Type B pancreatic cell (in vitro differentiated cells): Measurements from ENCODE around the gene TP53I13. TPM values are rescaled to one million over a fixed set of nuclear protein-coding genes. Genes with fewer than 3 reads are reported as not detected.

Source experiments
- DNase-seq: peaks from one replicate; pipeline ENCODE4 v3.0.0; 2021; ENCODE audit warnings: mixed read lengths; ENCODE audit not compliant: unreplicated experiment; ENCODE audit errors: extremely low spot score
- H3K27ac Mint-ChIP-seq: 2 replicates; pipeline ENCODE4 v1.8.0; 2021; ENCODE audit warnings: mild to moderate bottlenecking, mixed read lengths
- H3K27me3 Mint-ChIP-seq: 2 replicates; pipeline ENCODE4 v1.8.0; 2021; ENCODE audit warnings: mixed read lengths
- H3K36me3 Mint-ChIP-seq: 2 replicates; pipeline ENCODE4 v1.8.0; 2021; ENCODE audit warnings: mixed read lengths
- H3K4me1 Mint-ChIP-seq: one replicate; pipeline ENCODE4 v1.8.0; 2021; ENCODE audit warnings: mixed read lengths; ENCODE audit not compliant: unreplicated experiment
- H3K4me3 Mint-ChIP-seq: 2 replicates; pipeline ENCODE4 v1.8.0; 2021; ENCODE audit warnings: mild to moderate bottlenecking, mixed read lengths
- H3K9me3 Mint-ChIP-seq: 2 replicates; pipeline ENCODE4 v1.8.0; 2021; ENCODE audit warnings: mixed read lengths
- CTCF ChIP-seq: fragments of 200-600 bp; sonication (generic); conservative IDR thresholded peaks from 2 replicates; pipeline ENCODE4 v1.5.0; 2021; ENCODE audit warnings: antibody characterized with exemption, mild to moderate bottlenecking
- total RNA-seq: library from RNA; stranded (reverse); gene quantifications from 2 replicates; pipeline ENCODE4 v1.2.1, GENCODE V29; 2021; ENCODE audit warnings: low replicate concordance

Gene TP53I13
- total RNA-seq, 1 donor from 2014 or later, result 50.3 TPM

GRCh38 chr17:29576214-29577000 is 7.9 kb downstream of the TP53I13 start:
- DNase-seq, result no peak
- Mint-ChIP-seq H3K36me3 (peaks cover 8% of the 10 kb centered on the region), H3K27me3 (no peaks in the 10 kb centered on the region), H3K4me1 (peaks cover 6% of the 10 kb centered on the region), H3K9me3 (no peaks in the 10 kb centered on the region), H3K4me3 (no peak overlapping the region), H3K27ac (no peak overlapping the region)
- TF ChIP-seq CTCF, result no peak

- no peak for DNase-seq
- TF ChIP-seq CTCF, result no peak
- no peak overlapping the region for H3K27ac Mint-ChIP-seq
Measured at GRCh38 chr17:29577001-29577370, 8.5 kb downstream of the TP53I13 start.

GRCh38 chr17:29577385-29578211 is 9.1 kb downstream of the TP53I13 start:
- TF ChIP-seq CTCF, result no peak
- Mint-ChIP-seq H3K27me3 (no peaks in the 10 kb centered on the region), H3K4me3 (no peak overlapping the region), H3K4me1 (peaks cover 6% of the 10 kb centered on the region), H3K9me3 (no peaks in the 10 kb centered on the region), H3K36me3 (peaks cover 8% of the 10 kb centered on the region), H3K27ac (no peak overlapping the region)
- no peak for DNase-seq

More at GRCh38 chr17:29577001-29577370, 8.5 kb downstream of the TP53I13 start:
- H3K27me3 Mint-ChIP-seq, result no peaks in the 10 kb centered on the region
- peaks cover 8% of the 10 kb centered on the region for H3K36me3 Mint-ChIP-seq
- H3K9me3 Mint-ChIP-seq, result no peaks in the 10 kb centered on the region
- no peak overlapping the region for H3K4me3 Mint-ChIP-seq
- peaks cover 6% of the 10 kb centered on the region for H3K4me1 Mint-ChIP-seq

GRCh38 chr17:29578626-29579485 is 10.4 kb downstream of the TP53I13 start:
- Mint-ChIP-seq H3K4me3 (no peak overlapping the region), H3K4me1 (peaks cover 6% of the 10 kb centered on the region), H3K9me3 (no peaks in the 10 kb centered on the region), H3K27ac (no peak overlapping the region), H3K36me3 (peaks cover 8% of the 10 kb centered on the region), H3K27me3 (no peaks in the 10 kb centered on the region)
- no peak for DNase-seq
- TF ChIP-seq CTCF, result no peak
